A673 (cell line): ENCODE measurements around the gene DAZL. TPM values are rescaled to one million over a fixed set of nuclear protein-coding genes. Genes with fewer than 3 reads are reported as not detected.

Experiments used
- BruUV-seq: library from RNA; stranded (reverse); fragments of 400-500 nt; replicated peaks from 2 replicates; lab custom pipeline; 2021; lab: Mats Ljungman, UMichigan
- CTCF ChIA-PET: fragments of 300-600 bp; sonication (Branson Sonifier 250); formaldehyde crosslinking; loops from one replicate; lab custom pipeline; 2022; ENCODE audit warnings: antibody characterized with exemption; lab: Charles Lee
- POLR2A ChIA-PET: fragments of 300-600 bp; sonication (Branson Sonifier 250); formaldehyde crosslinking; loops from one replicate; lab custom pipeline; 2022; ENCODE audit warnings: antibody characterized with exemption; ENCODE audit not compliant: low non-redundant PET; lab: Charles Lee
- DNase-seq: peaks from one replicate; pipeline ENCODE4 v3.0.0-alpha.2; 2015; ENCODE audit warnings: low spot score
- H3K27ac ChIP-seq: fragments of 200-600 bp; sonication (generic); 2 replicates; pipeline ENCODE4 v1.5.1; 2016; ENCODE audit warnings: mixed run types, low read depth, mild to moderate bottlenecking, mixed read lengths, antibody characterized with exemption, low read length; ENCODE audit not compliant: poor library complexity, severe bottlenecking
- H3K27me3 ChIP-seq: fragments of 200-600 bp; sonication (generic); replicated peaks from 2 replicates; pipeline ENCODE4 v1.6.1; 2017; ENCODE audit warnings: mixed run types, low read depth, mild to moderate bottlenecking, mixed read lengths, antibody characterized with exemption, low read length; ENCODE audit not compliant: insufficient read depth, poor library complexity
- H3K36me3 ChIP-seq: fragments of 200-600 bp; sonication (generic); 2 replicates; pipeline ENCODE4 v1.6.1; 2016; ENCODE audit warnings: mixed run types, mild to moderate bottlenecking, mixed read lengths, antibody characterized with exemption, low read length; ENCODE audit not compliant: insufficient read depth, poor library complexity, severe bottlenecking
- H3K4me1 ChIP-seq: fragments of 200-600 bp; sonication (generic); 2 replicates; pipeline ENCODE4 v1.6.1; 2017; ENCODE audit warnings: mixed run types, mild to moderate bottlenecking, mixed read lengths, antibody characterized with exemption, low read length; ENCODE audit not compliant: insufficient read depth, poor library complexity, severe bottlenecking
- H3K4me3 ChIP-seq: fragments of 200-600 bp; sonication (generic); 2 replicates; pipeline ENCODE4 v1.5.1; 2016; ENCODE audit warnings: low read depth, mixed run types, mild to moderate bottlenecking, mixed read lengths, low read length; ENCODE audit not compliant: poor library complexity, severe bottlenecking
- H3K9me3 ChIP-seq: fragments of 200-600 bp; sonication (generic); 2 replicates; pipeline ENCODE4 v1.6.1; 2016; ENCODE audit warnings: mixed run types, low read depth, mild to moderate bottlenecking, mixed read lengths, antibody characterized with exemption, low read length; ENCODE audit not compliant: poor library complexity, severe bottlenecking
- CTCF ChIP-seq: fragments of 300-800, 200-600 bp; sonication (generic); conservative IDR thresholded peaks from 2 replicates; pipeline ENCODE4 v1.5.1; 2017; ENCODE audit warnings: low read depth, mild to moderate bottlenecking, antibody characterized with exemption, low read length, moderate library complexity, mixed read lengths
- EZH2 ChIP-seq: fragments of 200-600 bp; sonication (generic); IDR thresholded peaks from 2 replicates; pipeline ENCODE4 v1.6.1; 2017; ENCODE audit warnings: borderline replicate concordance, low read depth, mild to moderate bottlenecking, mixed read lengths, antibody characterized with exemption, low read length; ENCODE audit not compliant: poor library complexity, severe bottlenecking
- intact Hi-C: fragments of 100-400 bp; cut with micrococcal nuclease; formaldehyde crosslinking; loops from one replicate; pipeline ENCODE4 v1.10.0; 2022; ENCODE audit not compliant: unreplicated experiment
- total RNA-seq: library from RNA; stranded (reverse); gene quantifications from 2 replicates; pipeline ENCODE4 v1.2.3, GENCODE V29; 2021

Gene DAZL
- total RNA-seq, 1 experiment from 2014 or later, result not detected

GRCh38 chr3:16647668-16648067, 42.4 kb upstream of the DAZL start:
- BruUV-seq, result no TSS peak
- no peak for TF ChIP-seq CTCF
- TF ChIP-seq EZH2, result no peak
- H3K27me3 ChIP-seq, result peaks cover 13% of the 10 kb centered on the region
- CTCF ChIA-PET, result no interaction called here
- intact Hi-C loops, result no loop called here
- POLR2A ChIA-PET, result no interaction called here
- no peaks in the 10 kb centered on the region for H3K4me1 ChIP-seq
- no peak overlapping the region for H3K27ac ChIP-seq
- H3K4me3 ChIP-seq, result no peak overlapping the region
- no peaks in the 10 kb centered on the region for H3K9me3 ChIP-seq
- no peak for DNase-seq
- no peaks in the 10 kb centered on the region for H3K36me3 ChIP-seq

GRCh38 chr3:16639806-16640205, 34.6 kb upstream of the DAZL start:
- CTCF ChIA-PET, result interaction anchor here (0.6 kb wide), 1 partner anchor 371 kb away, joined by 4 read pairs; no protein-coding TSS in a partner anchor
- Histone ChIP-seq H3K4me3 (no peak overlapping the region), H3K9me3 (no peaks in the 10 kb centered on the region), H3K36me3 (no peaks in the 10 kb centered on the region), H3K27me3 (peaks cover 4% of the 10 kb centered on the region), H3K27ac (no peak overlapping the region), H3K4me1 (no peaks in the 10 kb centered on the region)
- TF ChIP-seq CTCF (no peak), EZH2 (no peak)
- POLR2A ChIA-PET, result no interaction called here
- no TSS peak for BruUV-seq
- intact Hi-C loops, result no loop called here
- DNase-seq, result no peak

GRCh38 chr3:16633948-16634347, 28.7 kb upstream of the DAZL start:
- no peak for DNase-seq
- Histone ChIP-seq H3K9me3 (no peaks in the 10 kb centered on the region), H3K4me3 (no peak overlapping the region), H3K36me3 (no peaks in the 10 kb centered on the region), H3K27me3 (no peaks in the 10 kb centered on the region), H3K4me1 (no peaks in the 10 kb centered on the region), H3K27ac (no peak overlapping the region)
- intact Hi-C loops, result no loop called here
- ChIA-PET POLR2A (no interaction called here), CTCF (no interaction called here)
- TF ChIP-seq EZH2 (no peak), CTCF (no peak)
- no TSS peak for BruUV-seq
